Prostate gland (tissue), 2 donors: ENCODE measurements around the gene VPS13D. TPM values are rescaled to one million over a fixed set of nuclear protein-coding genes. Genes with fewer than 3 reads are reported as not detected.

Source experiments
- DNase-seq: peaks from one replicate; pipeline ENCODE4 v3.0.0-alpha.2; 2019; ENCODE audit warnings: low spot score
- H3K27ac ChIP-seq, 2 donors: fragments of 200-600 bp; sonication (generic); 2 replicates each; pipeline ENCODE4 v1.5.1; 2017 to 2019
- H3K27me3 ChIP-seq: fragments of 200-600 bp; sonication (generic); replicated peaks from 2 replicates; pipeline ENCODE4 v1.5.1; 2019; ENCODE audit not compliant: insufficient read depth
- H3K36me3 ChIP-seq, 2 donors: fragments of 200-600 bp; sonication (generic); 1 replicate in 1 of 2; 2 replicates in 1 of 2; pipeline versions ENCODE4 v1.5.1 to v1.8.1; 2017 to 2019
- H3K4me1 ChIP-seq: fragments of 200-600 bp; sonication (generic); replicated peaks from 2 replicates; pipeline ENCODE4 v1.5.1; 2019
- H3K4me3 ChIP-seq, 2 donors: fragments of 200-600 bp; sonication (generic); 2 replicates each; pipeline ENCODE4 v1.5.1; 2017 to 2019
- H3K9me3 ChIP-seq: fragments of 200-600 bp; sonication (generic); 2 replicates; pipeline ENCODE4 v1.5.1; 2017
- CTCF ChIP-seq, 4 experiments: fragments of 200-600 bp in 2 of 4; fragments of 450-650 bp in 2 of 4; sonication (generic) in 2 of 4; IDR thresholded peaks; 1 replicate in 3 of 4; 2 replicates in 1 of 4; pipeline ENCODE4 v1.5.1; 2016 to 2019; ENCODE audit warnings: antibody characterized with exemption in 4 of 4, mild to moderate bottlenecking in 2 of 4, moderate library complexity in 2 of 4
- POLR2A ChIP-seq: fragments of 450-650 bp; IDR thresholded peaks from one replicate; pipeline ENCODE4 v1.6.1; 2016; ENCODE audit warnings: antibody characterized with exemption, mild to moderate bottlenecking
- POLR2AphosphoS5 ChIP-seq: sonication (generic); formaldehyde crosslinking; IDR thresholded peaks from one replicate; pipeline ENCODE4 v1.6.1; 2017; ENCODE audit warnings: antibody characterized with exemption
- WGBS: methylation state at CpG from one replicate; pipeline ENCODE4 v1.1.5; 2018; 5-methylcytosine and 5-hydroxymethylcytosine counted together
- intact Hi-C: fragments of 100-400 bp; cut with DNase I; formaldehyde crosslinking; loops from one replicate; pipeline ENCODE4 v1.14.2; 2022
- total RNA-seq, 2 donors: library from RNA; depleted of rRNA; stranded (reverse); fragments of >200 nt; gene quantifications; one replicate each; pipeline ENCODE4 v1.1.0, GENCODE V29; 2016

Gene VPS13D
- total RNA-seq, 2 donors from 2014 or later: 60.7 to 80.8 TPM

GRCh38 chr1:12434174-12434573, 204.3 kb downstream of the VPS13D start:
- H3K36me3 ChIP-seq: no peaks in the 10 kb centered on the region
- intact Hi-C loops: no loop called here
- TF ChIP-seq POLR2AphosphoS5: peak; percentile 50
- TF ChIP-seq POLR2A: no peak
- no peak for TF ChIP-seq CTCF (IDR thresholded peaks at IDR 0.05)
- no peak overlapping the region for H3K4me3 ChIP-seq
- H3K9me3 ChIP-seq: no peaks in the 10 kb centered on the region
- DNase-seq: no peak
- H3K27me3 ChIP-seq: no peaks in the 10 kb centered on the region
- WGBS: 24% methylated on average over 5 of the region's 5 CpGs
- peaks cover 14% of the 10 kb centered on the region for H3K4me1 ChIP-seq
- peak overlapping the region; percentile 68 to 73 for H3K27ac ChIP-seq

GRCh38 chr1:12434686-12435085, 204.9 kb downstream of the VPS13D start:
- intact Hi-C loops: no loop called here

GRCh38 chr1:12435639-12436344, 206.0 kb downstream of the VPS13D start:
- WGBS: 76% methylated on average over 8 of the region's 8 CpGs
- Histone ChIP-seq H3K27ac (peak overlapping the region; percentile 4 to 73), H3K4me3 (no peak overlapping the region), H3K4me1 (peaks cover 14% of the 10 kb centered on the region), H3K9me3 (no peaks in the 10 kb centered on the region), H3K36me3 (no peaks in the 10 kb centered on the region), H3K27me3 (no peaks in the 10 kb centered on the region)
- no peak for TF ChIP-seq CTCF (IDR thresholded peaks at IDR 0.05)
- peak; percentile 13 for TF ChIP-seq POLR2AphosphoS5
- intact Hi-C loops: no loop called here
- DNase-seq: no peak

More at GRCh38 chr1:12434686-12435085, 204.9 kb downstream of the VPS13D start:
- no peak for TF ChIP-seq CTCF (IDR thresholded peaks at IDR 0.05)
- TF ChIP-seq POLR2AphosphoS5: no peak
- no peak for TF ChIP-seq POLR2A
- no peaks in the 10 kb centered on the region for H3K27me3 ChIP-seq
- DNase-seq: no peak
- peaks cover 14% of the 10 kb centered on the region for H3K4me1 ChIP-seq
- H3K36me3 ChIP-seq: no peaks in the 10 kb centered on the region
- H3K27ac ChIP-seq: peak overlapping the region; percentile 68 to 73
- H3K4me3 ChIP-seq: no peak overlapping the region
- 85% methylated on average over 2 of the region's 2 CpGs for WGBS
- H3K9me3 ChIP-seq: no peaks in the 10 kb centered on the region

- peak overlapping the region; percentile 4 to 73 for H3K27ac ChIP-seq
- WGBS: 83% methylated on average over 2 of the region's 2 CpGs
- H3K4me1 ChIP-seq: peaks cover 14% of the 10 kb centered on the region
These were observed 206.5 kb downstream of the VPS13D start for GRCh38 chr1:12436345-12436658.

More at GRCh38 chr1:12436345-12436658, 206.5 kb downstream of the VPS13D start:
- Histone ChIP-seq H3K9me3 (no peaks in the 10 kb centered on the region), H3K27me3 (no peaks in the 10 kb centered on the region), H3K36me3 (no peaks in the 10 kb centered on the region), H3K4me3 (no peak overlapping the region)
- intact Hi-C loops: no loop called here
- no peak for DNase-seq
- TF ChIP-seq POLR2A: no peak
- no peak for TF ChIP-seq CTCF (IDR thresholded peaks at IDR 0.05)
- no peak for TF ChIP-seq POLR2AphosphoS5
